ENCODE results near the gene SETD1B.
"Not testable (repeated sequence)": the region's sequence is repeated elsewhere in the genome, so short reads cannot be mapped to it uniquely, and the experiment has no call there.

SETD1B gene

DNA sequence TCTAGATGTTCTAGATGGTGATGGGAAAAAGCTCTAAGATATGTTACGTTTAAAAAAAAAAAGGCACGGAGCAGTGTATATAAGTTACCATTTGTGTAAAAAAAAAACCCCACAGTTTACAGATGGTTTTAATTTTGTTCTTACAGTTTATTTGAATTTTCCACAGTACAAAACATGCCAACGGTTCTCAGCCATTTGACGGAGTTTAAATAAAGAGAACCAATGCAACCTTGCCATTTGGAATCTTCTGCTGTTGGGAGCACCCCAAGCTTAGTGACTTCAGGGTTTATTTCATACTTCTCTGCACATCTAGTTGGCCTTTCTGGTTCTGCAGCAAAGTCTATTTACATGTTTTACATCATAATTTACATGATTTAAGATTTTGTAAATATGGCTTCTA is 62.5 kb downstream of the SETD1B start:
- POLR2A ChIA-PET: interaction anchor here (0.7 kb wide), 1 partner anchor 975 kb away, joined by 3 read pairs; no protein-coding TSS in a partner anchor
- CTCF ChIA-PET: interaction anchor here (0.7 kb wide), 1 partner anchor 54 kb away, joined by 3 read pairs; no protein-coding TSS in a partner anchor
- H3K4me3 ChIP-seq (ENCODE audit: control insufficient read depth in 1 of 7, extremely low read depth in 1 of 7, insufficient read depth in 4 of 7, low read depth in 2 of 7, low read length in 6 of 7): no peak overlapping the region
- H3K9me3 ChIP-seq (ENCODE audit: control extremely low read depth in 1 of 5, control insufficient read depth in 4 of 5, insufficient read depth in 2 of 5, low read depth in 1 of 5, low read length in 4 of 5): no peaks in the 10 kb centered on the region
- H3K36me3 ChIP-seq (ENCODE audit: control insufficient read depth in 4 of 4, insufficient read depth in 4 of 4, low read length in 3 of 4): no peaks in the 10 kb centered on the region
- no peak overlapping the region for H3K27ac ChIP-seq (ENCODE audit: insufficient read depth in 1 of 2, low read depth in 1 of 2, low read length in 2 of 2, poor library complexity in 1 of 2, severe bottlenecking in 2 of 2)
- no peaks in the 10 kb centered on the region for H3K27me3 ChIP-seq (replicated peaks in 2 of 5; ENCODE audit: control insufficient read depth in 4 of 5, insufficient read depth in 5 of 5, low read length in 4 of 5)
- WGBS (ENCODE audit: insufficient coverage): 100% methylated on average over 2 of the region's 4 CpGs
- DNase-seq: no peak
- no peaks in the 10 kb centered on the region for H3K4me1 ChIP-seq (ENCODE audit: control extremely low read depth in 1 of 4, control insufficient read depth in 4 of 4, insufficient read depth in 4 of 4, low read length in 3 of 4)

DNA sequence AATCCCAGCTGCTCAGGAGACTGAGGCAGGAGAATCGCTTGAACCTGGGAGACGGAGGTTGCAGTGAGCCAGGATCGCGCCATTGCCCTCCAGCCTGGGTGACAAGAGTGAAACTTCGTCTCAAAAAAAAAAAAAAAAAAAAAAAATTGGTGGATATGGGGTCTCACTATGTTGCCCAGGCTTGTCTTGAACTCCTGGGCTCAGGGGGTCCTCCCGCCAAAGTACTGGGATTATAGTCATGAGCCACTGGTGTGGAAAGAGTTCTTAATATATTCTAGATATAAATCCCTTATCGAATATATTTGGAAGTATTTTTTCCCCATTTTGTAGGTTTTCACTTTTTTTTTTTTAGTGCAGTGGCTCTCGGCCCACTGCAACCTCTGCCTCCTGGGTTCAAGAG is 65.4 kb downstream of the SETD1B start:
- H3K4me1 ChIP-seq (ENCODE audit: control extremely low read depth in 1 of 4, control insufficient read depth in 4 of 4, insufficient read depth in 4 of 4, low read length in 3 of 4); H3K4me3 ChIP-seq (ENCODE audit: control insufficient read depth in 1 of 7, extremely low read depth in 1 of 7, insufficient read depth in 4 of 7, low read depth in 2 of 7, low read length in 6 of 7); DNase-seq; H3K27ac ChIP-seq (ENCODE audit: insufficient read depth in 1 of 2, low read depth in 1 of 2, low read length in 2 of 2, poor library complexity in 1 of 2, severe bottlenecking in 2 of 2); H3K27me3 ChIP-seq (replicated peaks in 2 of 5; ENCODE audit: control insufficient read depth in 4 of 5, insufficient read depth in 5 of 5, low read length in 4 of 5); H3K36me3 ChIP-seq (ENCODE audit: control insufficient read depth in 4 of 4, insufficient read depth in 4 of 4, low read length in 3 of 4); CTCF ChIA-PET; H3K9me3 ChIP-seq (ENCODE audit: control extremely low read depth in 1 of 5, control insufficient read depth in 4 of 5, insufficient read depth in 2 of 5, low read depth in 1 of 5, low read length in 4 of 5); POLR2A ChIA-PET: not testable (repeated sequence)
- WGBS (ENCODE audit: insufficient coverage): no CpG with 5 or more reads among the region's 8 CpGs

- WGBS (ENCODE audit: insufficient coverage): 77% methylated on average over 3 of the region's 3 CpGs
- CTCF ChIA-PET: interaction anchor here (1.0 to 1.8 kb wide), 3 partner anchors 10 to 26 kb away, joined by 3 to 5 read pairs (median 4); partner anchors contain the start of gene PSMD9
- H3K4me3 ChIP-seq (ENCODE audit: control insufficient read depth in 1 of 7, extremely low read depth in 1 of 7, insufficient read depth in 4 of 7, low read depth in 2 of 7, low read length in 6 of 7): no peak overlapping the region
- POLR2A ChIA-PET: no interaction called here
- no peak overlapping the region for H3K27ac ChIP-seq (ENCODE audit: insufficient read depth in 1 of 2, low read depth in 1 of 2, low read length in 2 of 2, poor library complexity in 1 of 2, severe bottlenecking in 2 of 2)
- H3K4me1 ChIP-seq (ENCODE audit: control extremely low read depth in 1 of 4, control insufficient read depth in 4 of 4, insufficient read depth in 4 of 4, low read length in 3 of 4): peaks cover 0 to 14% (median 0%) of the 10 kb centered on the region in 4 experiments
- H3K27me3 ChIP-seq (replicated peaks in 2 of 5; ENCODE audit: control insufficient read depth in 4 of 5, insufficient read depth in 5 of 5, low read length in 4 of 5): no peaks in the 10 kb centered on the region
- H3K36me3 ChIP-seq (ENCODE audit: control insufficient read depth in 4 of 4, insufficient read depth in 4 of 4, low read length in 3 of 4): no peaks in the 10 kb centered on the region
- H3K9me3 ChIP-seq (ENCODE audit: control extremely low read depth in 1 of 5, control insufficient read depth in 4 of 5, insufficient read depth in 2 of 5, low read depth in 1 of 5, low read length in 4 of 5): no peaks in the 10 kb centered on the region
- DNase-seq: peak; percentile 60 to 88 (median 79)
Observed at GRCh38 chr12:121871467-121871866, 67.7 kb downstream of the SETD1B start.

GRCh38 chr12:121872546-121873215 is 68.9 kb downstream of the SETD1B start:
- POLR2A ChIA-PET: no interaction called here

DNA sequence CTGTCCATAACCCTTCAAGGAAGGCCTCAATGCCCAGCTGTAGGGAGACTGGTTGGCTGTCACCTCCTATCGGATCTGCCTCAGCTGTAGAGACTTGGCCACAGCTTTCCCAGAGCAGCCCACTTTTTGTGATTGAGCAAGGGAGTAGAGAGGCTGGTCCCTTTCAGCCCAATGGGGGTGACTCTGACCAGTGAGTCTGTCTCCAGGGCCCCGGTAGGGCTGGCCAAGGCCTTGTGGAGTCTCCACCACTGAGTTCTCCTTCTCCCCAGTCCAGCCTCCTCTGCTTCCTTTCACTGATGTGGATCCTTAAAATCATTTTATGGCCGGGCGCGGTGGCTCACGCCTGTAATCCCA is 69.4 kb downstream of the SETD1B start:
- no peak for DNase-seq
- WGBS (ENCODE audit: insufficient coverage): 100% methylated on average over 6 of the region's 6 CpGs
- H3K27me3 ChIP-seq (replicated peaks in 2 of 5; ENCODE audit: control insufficient read depth in 4 of 5, insufficient read depth in 5 of 5, low read length in 4 of 5): no peaks in the 10 kb centered on the region
- CTCF ChIA-PET: interaction anchor here (2.3 kb wide), 1 partner anchor 15 kb away, joined by 5 read pairs; the partner anchor contains the start of gene PSMD9
- POLR2A ChIA-PET: no interaction called here
- H3K36me3 ChIP-seq (ENCODE audit: control insufficient read depth in 4 of 4, insufficient read depth in 4 of 4, low read length in 3 of 4): no peaks in the 10 kb centered on the region
- no peak overlapping the region for H3K4me3 ChIP-seq (ENCODE audit: control insufficient read depth in 1 of 7, extremely low read depth in 1 of 7, insufficient read depth in 4 of 7, low read depth in 2 of 7, low read length in 6 of 7)
- no peaks in the 10 kb centered on the region for H3K9me3 ChIP-seq (ENCODE audit: control extremely low read depth in 1 of 5, control insufficient read depth in 4 of 5, insufficient read depth in 2 of 5, low read depth in 1 of 5, low read length in 4 of 5)
- H3K4me1 ChIP-seq (ENCODE audit: control extremely low read depth in 1 of 4, control insufficient read depth in 4 of 4, insufficient read depth in 4 of 4, low read length in 3 of 4): peaks cover 0 to 14% (median 0%) of the 10 kb centered on the region in 4 experiments
- no peak overlapping the region for H3K27ac ChIP-seq (ENCODE audit: insufficient read depth in 1 of 2, low read depth in 1 of 2, low read length in 2 of 2, poor library complexity in 1 of 2, severe bottlenecking in 2 of 2)

More at GRCh38 chr12:121872546-121873215, 68.9 kb downstream of the SETD1B start:
- no peaks in the 10 kb centered on the region for H3K36me3 ChIP-seq (ENCODE audit: control insufficient read depth in 4 of 4, insufficient read depth in 4 of 4, low read length in 3 of 4)
- 73% methylated on average over 4 of the region's 5 CpGs for WGBS (ENCODE audit: insufficient coverage)
- H3K9me3 ChIP-seq (ENCODE audit: control extremely low read depth in 1 of 5, control insufficient read depth in 4 of 5, insufficient read depth in 2 of 5, low read depth in 1 of 5, low read length in 4 of 5): no peaks in the 10 kb centered on the region
- peaks cover 0 to 14% (median 0%) of the 10 kb centered on the region in 4 experiments for H3K4me1 ChIP-seq (ENCODE audit: control extremely low read depth in 1 of 4, control insufficient read depth in 4 of 4, insufficient read depth in 4 of 4, low read length in 3 of 4)
- no peak for DNase-seq
- no peak overlapping the region for H3K4me3 ChIP-seq (ENCODE audit: control insufficient read depth in 1 of 7, extremely low read depth in 1 of 7, insufficient read depth in 4 of 7, low read depth in 2 of 7, low read length in 6 of 7)
- H3K27ac ChIP-seq (ENCODE audit: insufficient read depth in 1 of 2, low read depth in 1 of 2, low read length in 2 of 2, poor library complexity in 1 of 2, severe bottlenecking in 2 of 2): no peak overlapping the region
- no peaks in the 10 kb centered on the region for H3K27me3 ChIP-seq (replicated peaks in 2 of 5; ENCODE audit: control insufficient read depth in 4 of 5, insufficient read depth in 5 of 5, low read length in 4 of 5)
- CTCF ChIA-PET: interaction anchor here (2.3 kb wide), 1 partner anchor 15 kb away, joined by 5 read pairs; the partner anchor contains the start of gene PSMD9

- POLR2A ChIA-PET: no interaction called here
- 79% methylated on average over 2 of the region's 6 CpGs for WGBS (ENCODE audit: insufficient coverage)
- no peak overlapping the region for H3K4me3 ChIP-seq (ENCODE audit: control insufficient read depth in 1 of 7, extremely low read depth in 1 of 7, insufficient read depth in 4 of 7, low read depth in 2 of 7, low read length in 6 of 7)
- H3K27ac ChIP-seq (ENCODE audit: insufficient read depth in 1 of 2, low read depth in 1 of 2, low read length in 2 of 2, poor library complexity in 1 of 2, severe bottlenecking in 2 of 2): no peak overlapping the region
- no peaks in the 10 kb centered on the region for H3K9me3 ChIP-seq (ENCODE audit: control extremely low read depth in 1 of 5, control insufficient read depth in 4 of 5, insufficient read depth in 2 of 5, low read depth in 1 of 5, low read length in 4 of 5)
- peaks cover 0 to 14% (median 0%) of the 10 kb centered on the region in 4 experiments for H3K4me1 ChIP-seq (ENCODE audit: control extremely low read depth in 1 of 4, control insufficient read depth in 4 of 4, insufficient read depth in 4 of 4, low read length in 3 of 4)
- no peaks in the 10 kb centered on the region for H3K36me3 ChIP-seq (ENCODE audit: control insufficient read depth in 4 of 4, insufficient read depth in 4 of 4, low read length in 3 of 4)
- no peaks in the 10 kb centered on the region for H3K27me3 ChIP-seq (replicated peaks in 2 of 5; ENCODE audit: control insufficient read depth in 4 of 5, insufficient read depth in 5 of 5, low read length in 4 of 5)
- DNase-seq: no peak
- CTCF ChIA-PET: interaction anchor here (1.2 to 2.3 kb wide), 2 partner anchors 14 to 299 kb away, joined by 3 to 5 read pairs; partner anchors contain the start of gene PSMD9
Observed at GRCh38 chr12:121874071-121874470, 70.3 kb downstream of the SETD1B start.

GRCh38 chr12:121875582-121875981 is 71.8 kb downstream of the SETD1B start:
- no peak for DNase-seq
- Histone ChIP-seq H3K27ac (ENCODE audit: insufficient read depth in 1 of 2, low read depth in 1 of 2, low read length in 2 of 2, poor library complexity in 1 of 2, severe bottlenecking in 2 of 2) (no peak overlapping the region), H3K27me3 (replicated peaks in 2 of 5; ENCODE audit: control insufficient read depth in 4 of 5, insufficient read depth in 5 of 5, low read length in 4 of 5) (no peaks in the 10 kb centered on the region), H3K4me3 (ENCODE audit: control insufficient read depth in 1 of 7, extremely low read depth in 1 of 7, insufficient read depth in 4 of 7, low read depth in 2 of 7, low read length in 6 of 7) (no peak overlapping the region), H3K36me3 (ENCODE audit: control insufficient read depth in 4 of 4, insufficient read depth in 4 of 4, low read length in 3 of 4) (no peaks in the 10 kb centered on the region), H3K9me3 (ENCODE audit: control extremely low read depth in 1 of 5, control insufficient read depth in 4 of 5, insufficient read depth in 2 of 5, low read depth in 1 of 5, low read length in 4 of 5) (no peaks in the 10 kb centered on the region), H3K4me1 (ENCODE audit: control extremely low read depth in 1 of 4, control insufficient read depth in 4 of 4, insufficient read depth in 4 of 4, low read length in 3 of 4) (peaks cover 0 to 14% (median 0%) of the 10 kb centered on the region in 4 experiments)
- 100% methylated on average over 5 of the region's 6 CpGs for WGBS (ENCODE audit: insufficient coverage)
- ChIA-PET CTCF (interaction anchor here (1.8 kb wide), 1 partner anchor 12 kb away, joined by 4 read pairs; no protein-coding TSS in a partner anchor), POLR2A (interaction anchor here (0.7 kb wide), 2 partner anchors 14 to 47 kb away, joined by 3 to 4 read pairs; no protein-coding TSS in a partner anchor)

Measured in common myeloid progenitor, CD34-positive (primary cell).